H1 (cell line): ENCODE results near the gene CPSF2. TPM values are rescaled to one million over a fixed set of nuclear protein-coding genes. Genes with fewer than 3 reads are reported as not detected.
A peak's percentile ranks its signal among the peaks of the same experiment; 100 is the strongest.

Experiments
- CTCF ChIA-PET: fragments of 300-600 bp; sonication (Branson Sonifier 250); formaldehyde crosslinking; loops from one replicate; lab custom pipeline; 2021; ENCODE audit not compliant: partially characterized antibody; lab: Charles Lee
- POLR2A ChIA-PET: fragments of 300-600 bp; sonication (Branson Sonifier 250); formaldehyde crosslinking; loops from one replicate; lab custom pipeline; 2021; ENCODE audit warnings: inconsistent platforms; ENCODE audit not compliant: partially characterized antibody; lab: Charles Lee
- DNase-seq, 2 experiments: peaks; one replicate each; pipeline versions ENCODE4 v3.0.0 to v3.0.0-alpha.2; 2010 to 2022; ENCODE audit warnings: low spot score in 2 of 2, low read depth in 1 of 2, mixed read lengths in 1 of 2
- FAIRE-seq: peaks from 2 replicates; lab custom pipeline; 2011; peaks lifted over from hg19 to GRCh38; lab: Jason Lieb, UNC
- H2AFZ ChIP-seq: 2 replicates; pipeline ENCODE4 v1.8.1; 2012; ENCODE audit warnings: low read length, inconsistent platforms
- H2AK5ac ChIP-seq: 2 replicates; pipeline ENCODE4 v1.6.1; 2013; ENCODE audit warnings: low read depth, low read length
- H2BK120ac ChIP-seq: replicated peaks from 2 replicates; pipeline ENCODE3; 2013; ENCODE audit warnings: low read depth, low read length, inconsistent platforms
- H2BK12ac ChIP-seq: 2 replicates; pipeline ENCODE4 v1.6.1; 2013; ENCODE audit warnings: low read depth, low read length
- H2BK15ac ChIP-seq: 2 replicates; pipeline ENCODE4 v1.6.1; 2013; ENCODE audit warnings: low read length
- H2BK20ac ChIP-seq: 2 replicates; pipeline ENCODE4 v1.6.1; 2013; ENCODE audit warnings: low read length
- H2BK5ac ChIP-seq: 2 replicates; pipeline ENCODE4 v1.6.1; 2013; ENCODE audit warnings: low read depth, low read length
- H3K14ac ChIP-seq: 2 replicates; pipeline ENCODE4 v1.6.1; 2013; ENCODE audit warnings: inconsistent platforms; ENCODE audit not compliant: insufficient read length
- H3K18ac ChIP-seq: 2 replicates; pipeline ENCODE4 v1.6.1; 2013; ENCODE audit warnings: low read length; ENCODE audit errors: extremely low read depth
- H3K23ac ChIP-seq: 2 replicates; pipeline ENCODE4 v1.6.1; 2013; ENCODE audit warnings: inconsistent platforms; ENCODE audit not compliant: insufficient read length
- H3K23me2 ChIP-seq: 2 replicates; pipeline ENCODE4 v1.6.1; 2013; ENCODE audit warnings: low read depth, low read length
- H3K27ac ChIP-seq: 2 replicates; pipeline ENCODE4 v1.6.1; 2011; ENCODE audit warnings: low read depth, low read length, inconsistent platforms
- H3K27me3 ChIP-seq, 4 experiments: replicated peaks in 1 of 4; 1 replicate in 1 of 4; 2 replicates in 3 of 4; pipeline versions ENCODE4 v1.6.1 to v1.8.1; 2011 to 2013; ENCODE audit warnings: low read length in 3 of 4, mild to moderate bottlenecking in 3 of 4, inconsistent platforms in 2 of 4, mixed read lengths in 2 of 4, moderate library complexity in 1 of 4; ENCODE audit not compliant: control insufficient read depth in 3 of 4, insufficient read depth in 3 of 4; ENCODE audit errors: extremely low read depth in 1 of 4
- H3K36me3 ChIP-seq, 4 experiments: 2 replicates each; pipeline versions ENCODE4 v1.6.1 to v1.8.1; 2011 to 2013; ENCODE audit warnings: mild to moderate bottlenecking in 4 of 4, low read length in 3 of 4, moderate library complexity in 2 of 4, control low read depth in 1 of 4, inconsistent platforms in 1 of 4; ENCODE audit not compliant: insufficient read depth in 4 of 4, control insufficient read depth in 2 of 4
- H3K4ac ChIP-seq: replicated peaks from 2 replicates; pipeline ENCODE3; 2013; ENCODE audit warnings: low read length, low read depth, mixed read lengths, inconsistent platforms; ENCODE audit not compliant: insufficient read length
- H3K4me1 ChIP-seq, 4 experiments: replicated peaks in 1 of 4; 1 replicate in 1 of 4; 2 replicates in 3 of 4; pipeline versions ENCODE4 v1.6.1 to v1.8.1; 2011 to 2013; ENCODE audit warnings: low read length in 3 of 4, inconsistent platforms in 2 of 4, mixed read lengths in 1 of 4; ENCODE audit not compliant: insufficient read depth in 4 of 4, control insufficient read depth in 3 of 4
- H3K4me2 ChIP-seq, 2 experiments: 2 replicates each; pipeline versions ENCODE4 v1.6.1 to v1.8.1; 2011 to 2013; ENCODE audit warnings: low read depth in 2 of 2, low read length in 2 of 2, control low read depth in 1 of 2, inconsistent platforms in 1 of 2, mild to moderate bottlenecking in 1 of 2; ENCODE audit not compliant: insufficient read depth in 1 of 2
- H3K4me3 ChIP-seq, 4 experiments: fragments of 200-600, 300-600 bp in 1 of 4; sonication (generic), shearing (Covaris generic), sonication (Bioruptor Twin) in 1 of 4; 2 replicates each; pipeline versions ENCODE4 v1.5.1 to v1.8.1; 2011 to 2016; ENCODE audit warnings: low read length in 4 of 4, low read depth in 3 of 4, control low read depth in 2 of 4, inconsistent platforms in 2 of 4, mild to moderate bottlenecking in 2 of 4, mixed read lengths in 1 of 4, moderate library complexity in 1 of 4; ENCODE audit not compliant: insufficient read depth in 2 of 4; ENCODE audit errors: extremely low read depth in 1 of 4
- H3K56ac ChIP-seq: replicated peaks from 2 replicates; pipeline ENCODE3; 2013; ENCODE audit warnings: low read depth, mild to moderate bottlenecking, mixed read lengths, low read length, inconsistent platforms; ENCODE audit not compliant: insufficient read length
- H3K79me1 ChIP-seq: 2 replicates; pipeline ENCODE4 v1.6.1; 2013; ENCODE audit warnings: low read depth, low read length, control low read depth
- H3K79me2 ChIP-seq, 2 experiments: 2 replicates each; pipeline versions ENCODE4 v1.6.1 to v1.8.1; 2012 to 2013; ENCODE audit warnings: low read length in 2 of 2, mild to moderate bottlenecking in 2 of 2, inconsistent platforms in 1 of 2; ENCODE audit not compliant: insufficient read depth in 2 of 2, control insufficient read depth in 1 of 2
- H3K9ac ChIP-seq, 4 experiments: replicated peaks in 1 of 4; 1 replicate in 1 of 4; 2 replicates in 3 of 4; pipeline versions ENCODE4 v1.6.1 to v1.8.1; 2011 to 2013; ENCODE audit warnings: low read depth in 3 of 4, low read length in 3 of 4, control low read depth in 2 of 4, mild to moderate bottlenecking in 2 of 4, moderate library complexity in 2 of 4, inconsistent platforms in 1 of 4; ENCODE audit errors: extremely low read depth in 1 of 4
- H3K9me3 ChIP-seq, 2 experiments: 2 replicates each; pipeline versions ENCODE4 v1.6.1 to v1.8.1; 2012 to 2013; ENCODE audit warnings: mild to moderate bottlenecking in 2 of 2, moderate library complexity in 2 of 2, control low read depth in 1 of 2, inconsistent platforms in 1 of 2, low read depth in 1 of 2, low read length in 1 of 2, mixed read lengths in 1 of 2; ENCODE audit not compliant: insufficient read depth in 2 of 2
- H4K20me1 ChIP-seq, 2 experiments: replicated peaks in 1 of 2; 2 replicates each; pipeline versions ENCODE3 to v1.8.1; 2011 to 2013; ENCODE audit warnings: inconsistent platforms in 2 of 2, low read length in 2 of 2, mild to moderate bottlenecking in 1 of 2; ENCODE audit not compliant: insufficient read depth in 2 of 2, control insufficient read depth in 1 of 2
- H4K5ac ChIP-seq: 2 replicates; pipeline ENCODE4 v1.6.1; 2013; ENCODE audit warnings: low read length, low read depth, mixed read lengths, inconsistent platforms; ENCODE audit not compliant: insufficient read length
- H4K8ac ChIP-seq: 2 replicates; pipeline ENCODE4 v1.8.0; 2013; ENCODE audit warnings: mild to moderate bottlenecking, moderate library complexity, low read length, inconsistent platforms; ENCODE audit not compliant: insufficient read depth; ENCODE audit errors: extremely low read depth
- H4K91ac ChIP-seq: replicated peaks from 2 replicates; pipeline ENCODE3; 2013; ENCODE audit warnings: low read length, mixed read lengths, inconsistent platforms; ENCODE audit not compliant: insufficient read length
- ATF3 ChIP-seq: IDR thresholded peaks from 2 replicates; pipeline ENCODE4 v1.6.1; 2011; ENCODE audit warnings: low read depth, mild to moderate bottlenecking, low read length; ENCODE audit not compliant: insufficient read depth
- BCL11A ChIP-seq, 2 experiments: IDR thresholded peaks; one replicate each; pipeline ENCODE4 v1.6.1; 2011; ENCODE audit warnings: low read depth in 2 of 2, low read length in 2 of 2, mild to moderate bottlenecking in 2 of 2
- GTF2F1 ChIP-seq: IDR thresholded peaks from 2 replicates; pipeline ENCODE4 v1.6.1; 2012; ENCODE audit warnings: low read depth, low read length, improper control_type of control experiment, borderline replicate concordance
- KDM4A ChIP-seq: IDR thresholded peaks from one replicate; pipeline ENCODE4 v1.7.1; 2012; ENCODE audit warnings: low read depth, mild to moderate bottlenecking, moderate library complexity, low read length, inconsistent platforms; ENCODE audit not compliant: severe bottlenecking
- NRF1 ChIP-seq: IDR thresholded peaks from 2 replicates; pipeline ENCODE4 v1.6.1; 2011; ENCODE audit warnings: mild to moderate bottlenecking, low read depth, low read length, improper control_type of control experiment
- RAD21 ChIP-seq, 2 experiments: IDR thresholded peaks in 1 of 2; conservative IDR thresholded peaks in 1 of 2; 2 replicates each; pipeline ENCODE4 v1.6.1; 2011; ENCODE audit warnings: low read depth in 2 of 2, low read length in 2 of 2, improper control_type of control experiment in 1 of 2, inconsistent platforms in 1 of 2, mild to moderate bottlenecking in 1 of 2, moderate library complexity in 1 of 2
- SP2 ChIP-seq: IDR thresholded peaks from 2 replicates; pipeline ENCODE4 v1.6.1; 2012; ENCODE audit warnings: mild to moderate bottlenecking, low read length, inconsistent platforms
- TEAD4 ChIP-seq: IDR thresholded peaks from 2 replicates; pipeline ENCODE4 v1.6.1; 2012; ENCODE audit warnings: low read depth, low read length, inconsistent platforms, mixed read lengths
- USF2 ChIP-seq: IDR thresholded peaks from 2 replicates; pipeline ENCODE4 v1.6.1; 2011; ENCODE audit warnings: low read length, improper control_type of control experiment
- ZNF274 ChIP-seq: IDR thresholded peaks from 2 replicates; pipeline ENCODE4 v1.7.0; 2012; ENCODE audit warnings: low read length, borderline replicate concordance; ENCODE audit errors: extremely low read depth
- WGBS, 2 experiments: shearing (Covaris generic) in 1 of 2; methylation state at CpG; one replicate each; pipeline versions ENCODE4 v1.1.6 to v1.1.7; 2013 to 2015; ENCODE audit warnings: low lambda C conversion rate in 2 of 2, mixed read lengths in 2 of 2, inconsistent platforms in 1 of 2, low coverage in 1 of 2, missing lambda C conversion rate in 1 of 2; ENCODE audit not compliant: insufficient replicate concordance in 2 of 2, insufficient coverage in 1 of 2, insufficient read length in 1 of 2; ENCODE audit errors: extremely low coverage in 1 of 2, missing lambda C conversion rate in 1 of 2; 5-methylcytosine and 5-hydroxymethylcytosine counted together
- polyA plus RNA-seq, 7 experiments: library from polyadenylated mRNA; depleted of rRNA in 3 of 7; stranded (reverse) in 5 of 7; unstranded in 2 of 7; fragments of >200 nt in 5 of 7; fragments of 200-250 nt in 2 of 7; gene quantifications; 1 replicate in 5 of 7; 2 replicates in 1 of 7; 4 replicates in 1 of 7; pipeline versions ENCODE4 v1.2.1 to v1.2.3, GENCODE V29; 2011 to 2013; ENCODE audit warnings: missing spikeins in 2 of 7, mixed read lengths in 2 of 7
- total RNA-seq: library from RNA; stranded (reverse); fragmentation: NEBNext Ultra II Directional; extraction: Animal tissue kit (Norgen Biotek cat#: 25700); gene quantifications from 2 replicates; pipeline ENCODE4 v1.2.1, GENCODE V29; 2021

CPSF2 gene
- total and polyA plus RNA-seq, 2 of the 8 experiments (the other 6 are each of a cell fraction or from before 2014, with no cell fraction given) = 11.3 to 130 TPM

- no peaks in the 10 kb centered on the region for H4K20me1 ChIP-seq
- no peak overlapping the region for H3K4me2 ChIP-seq
- no peak overlapping the region for H3K23ac ChIP-seq
- H2BK15ac ChIP-seq = no peak overlapping the region
- no peak overlapping the region for H2BK20ac ChIP-seq
- ChIA-PET CTCF (interaction anchor here (0.7 to 1.4 kb wide), 3 partner anchors 13 to 97 kb away, joined by 3 to 4 read pairs (median 3); partner anchors contain the start of gene ATXN3), POLR2A (interaction anchor here (1.0 to 1.1 kb wide), 2 partner anchors 25 to 50 kb away, joined by 3 read pairs; no protein-coding TSS in a partner anchor)
- H2BK12ac ChIP-seq = no peak overlapping the region
- H3K9me3 ChIP-seq = no peaks in the 10 kb centered on the region
- H2BK5ac ChIP-seq = no peak overlapping the region
- H4K8ac ChIP-seq = no peak overlapping the region
- no peak overlapping the region for H3K9ac ChIP-seq
- no peak overlapping the region for H2AFZ ChIP-seq
- H3K14ac ChIP-seq = no peak overlapping the region
- no peak overlapping the region for H3K18ac ChIP-seq
- no peak overlapping the region for H2BK120ac ChIP-seq
- DNase-seq = no peak
- WGBS, 2 experiments = 86% methylated on average over 1 of the region's 1 CpG; no CpG with 5 or more reads in 1 of the 2 experiments
- H3K4me1 ChIP-seq = no peaks in the 10 kb centered on the region
- H3K79me2 ChIP-seq = peaks cover 3 to 12% of the 10 kb centered on the region in 2 experiments; a peak in 3 of 4 replicates
- no peak overlapping the region for H4K5ac ChIP-seq
- no peaks in the 10 kb centered on the region for H3K27me3 ChIP-seq
- H3K79me1 ChIP-seq = no peaks in the 10 kb centered on the region
- H3K4me3 ChIP-seq = no peak overlapping the region
- H3K56ac ChIP-seq = no peak overlapping the region
- no peak for FAIRE-seq
- H4K91ac ChIP-seq = no peak overlapping the region
- no peak overlapping the region for H2AK5ac ChIP-seq
- H3K4ac ChIP-seq = no peak overlapping the region
- peaks cover 0 to 31% (median 13%) of the 10 kb centered on the region in 4 experiments; a peak in 4 of 8 replicates for H3K36me3 ChIP-seq
- no peak overlapping the region for H3K27ac ChIP-seq
- no peaks in the 10 kb centered on the region for H3K23me2 ChIP-seq
- TF ChIP-seq ZNF274 = no peak
- peak; percentile 55 for TF ChIP-seq RAD21 (IDR thresholded peaks at IDR 0.05 in 1 of 2, conservative IDR thresholded peaks at IDR 0.05 in 1 of 2; ENCODE audit: low read depth in 2 of 2, low read length in 2 of 2)
- no peak for TF ChIP-seq NRF1
- no peak for TF ChIP-seq GTF2F1
- no peak for TF ChIP-seq KDM4A
- TF ChIP-seq SP2 = no peak
- no peak for TF ChIP-seq TEAD4
- TF ChIP-seq USF2 = no peak
- TF ChIP-seq ATF3 = no peak
- no peak for TF ChIP-seq BCL11A (IDR thresholded peaks at IDR 0.05; ENCODE audit: low read depth in 2 of 2, low read length in 2 of 2)
Measured at GRCh38 chr14:92093320-92093719, 28.4 kb upstream of the CPSF2 start.
